Stimulated activated CD4-positive, alpha-beta T cell treated with anti-CD3 and anti-CD28 coated beads, TNF-alpha, amount 100 ng/mL, for 48 hours (primary cell): ENCODE data around the gene EIPR1.
"Not testable (repeated sequence)": the region's sequence is repeated elsewhere in the genome, so short reads cannot be mapped to it uniquely, and the experiment has no call there.

Experiments
- DNase-seq, 3 donors: peaks; one replicate each; pipeline ENCODE4 v3.0.0-alpha.2; 2020; ENCODE audit warnings: low read depth in 3 of 3

EIPR1 gene

DNA sequence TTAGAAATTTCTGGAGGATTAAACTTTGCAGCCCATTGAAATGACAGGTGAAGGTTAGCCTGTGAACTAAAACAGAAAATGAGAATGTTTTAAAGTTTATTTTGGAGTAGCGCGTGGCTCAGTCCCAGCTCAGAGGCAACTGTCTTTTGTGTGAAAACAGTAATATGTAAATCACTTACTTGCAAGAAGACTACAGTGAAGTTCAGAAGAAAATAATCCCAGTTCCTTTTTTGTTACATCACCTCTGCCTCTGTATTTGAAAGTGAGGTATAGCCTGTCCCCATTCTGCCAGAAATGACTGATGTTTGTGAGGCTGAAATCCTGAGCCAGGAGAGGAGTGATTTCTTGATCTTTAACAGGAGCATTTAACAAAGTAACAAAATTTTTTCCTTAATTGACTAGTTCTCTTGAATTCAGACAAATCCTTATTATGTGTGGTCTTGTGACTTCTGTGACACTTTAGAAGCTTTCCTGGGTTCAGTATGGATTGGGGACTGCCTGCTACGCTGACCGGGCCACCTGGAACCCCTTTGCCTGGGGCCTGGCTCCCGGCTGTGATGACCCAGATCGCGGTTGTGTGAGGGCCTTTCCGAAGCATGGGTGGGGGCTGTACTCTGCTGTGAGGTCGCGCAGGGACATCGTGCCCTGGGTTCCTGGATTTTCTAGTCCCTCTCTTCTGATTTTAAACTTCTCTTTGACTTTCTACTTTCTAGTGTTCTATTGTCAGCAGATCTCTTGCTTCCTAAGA is 26.1 kb upstream of the EIPR1 start:
- DNase-seq: no peak

DNA sequence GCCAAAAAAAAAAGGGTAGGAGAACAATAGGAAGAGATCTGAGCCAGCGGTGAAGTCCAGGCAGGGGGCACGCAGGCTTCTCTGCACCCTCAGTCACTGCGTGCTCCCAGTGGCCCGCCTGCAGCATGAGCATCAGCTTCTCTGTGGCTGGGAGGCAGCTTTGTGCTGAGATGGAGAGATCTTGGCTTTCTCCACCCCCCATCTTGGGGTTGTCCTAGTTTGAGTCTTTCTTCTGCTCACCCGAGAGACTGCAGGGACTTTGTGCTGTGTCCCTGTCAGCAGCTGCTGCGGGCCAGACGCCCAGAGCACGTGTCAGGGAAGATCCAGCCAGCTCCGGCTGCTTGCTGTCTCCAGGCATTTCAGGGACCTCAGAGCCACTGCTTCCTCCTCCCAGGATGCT is 22.2 kb upstream of the EIPR1 start:
- DNase-seq: no peak

DNA sequence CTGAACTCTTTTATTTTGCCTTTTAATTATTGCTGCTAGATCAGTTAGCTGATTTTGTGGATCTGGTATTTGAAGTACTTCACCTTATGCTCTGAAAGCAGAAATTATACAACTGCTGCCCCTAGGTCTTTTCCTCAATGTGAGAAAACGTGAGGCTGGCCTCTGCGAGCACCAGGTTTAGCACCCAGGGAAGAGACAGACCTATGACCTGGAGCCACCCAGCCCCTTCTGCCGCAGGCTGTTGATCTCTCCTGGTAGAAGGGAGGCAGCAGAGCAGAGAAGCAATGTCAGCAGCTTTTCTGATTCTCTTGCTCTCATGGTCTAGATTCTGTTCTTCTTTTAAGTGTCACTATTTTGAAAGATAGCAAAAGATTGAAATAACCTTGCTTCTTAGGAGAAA is 21.8 kb upstream of the EIPR1 start:
- DNase-seq: no peak

DNA sequence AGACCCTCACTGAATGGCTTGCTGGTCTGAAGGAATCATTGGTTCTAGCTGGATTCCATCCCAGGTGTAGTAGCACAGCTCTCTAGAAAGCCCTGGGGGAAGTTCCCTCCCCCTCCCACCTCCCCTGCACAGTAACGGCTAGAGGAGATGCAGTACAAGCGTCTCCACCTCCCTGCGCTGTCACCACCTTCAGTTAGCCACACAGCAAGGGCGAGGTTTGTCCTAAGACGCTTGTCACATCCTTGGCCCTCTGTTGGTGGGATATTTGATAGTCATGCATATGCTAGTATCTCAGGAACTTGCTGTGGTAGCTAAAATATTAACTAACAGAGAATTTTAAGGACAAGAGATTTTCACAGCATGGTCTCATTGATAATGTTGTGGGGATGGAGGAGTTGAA is 21.2 kb upstream of the EIPR1 start:
- DNase-seq: no peak

DNA sequence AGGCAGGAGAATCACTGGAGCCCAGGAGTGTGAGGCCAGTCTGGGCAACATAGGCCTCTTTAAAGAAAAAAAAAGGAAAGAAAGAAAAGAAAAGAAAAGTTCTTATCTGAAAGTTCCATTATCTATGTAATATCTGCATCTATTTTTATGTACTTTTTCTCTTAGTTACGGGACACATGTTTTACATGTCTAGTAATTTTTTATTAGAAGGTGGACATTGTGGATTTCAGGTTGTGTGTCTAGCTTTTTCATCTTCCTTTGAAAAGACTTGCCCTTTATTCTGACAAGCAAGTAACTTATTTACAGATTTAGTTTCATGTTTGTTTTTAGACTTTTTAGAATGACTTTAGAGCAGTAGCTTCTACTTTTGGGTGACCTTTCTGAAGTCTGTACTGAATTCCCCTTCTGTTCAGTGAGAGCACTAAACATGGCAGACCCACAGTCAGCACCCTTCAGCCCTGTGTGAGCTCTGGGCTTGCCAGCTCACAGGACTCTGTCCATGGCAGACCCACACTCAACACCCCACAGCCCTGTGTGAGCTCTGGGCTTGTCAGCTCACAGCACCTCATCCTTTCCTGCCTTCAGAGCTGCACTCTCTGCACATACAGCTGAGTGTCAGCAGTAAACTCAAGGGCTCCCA is 19.4 kb upstream of the EIPR1 start:
- DNase-seq: no peak

DNA sequence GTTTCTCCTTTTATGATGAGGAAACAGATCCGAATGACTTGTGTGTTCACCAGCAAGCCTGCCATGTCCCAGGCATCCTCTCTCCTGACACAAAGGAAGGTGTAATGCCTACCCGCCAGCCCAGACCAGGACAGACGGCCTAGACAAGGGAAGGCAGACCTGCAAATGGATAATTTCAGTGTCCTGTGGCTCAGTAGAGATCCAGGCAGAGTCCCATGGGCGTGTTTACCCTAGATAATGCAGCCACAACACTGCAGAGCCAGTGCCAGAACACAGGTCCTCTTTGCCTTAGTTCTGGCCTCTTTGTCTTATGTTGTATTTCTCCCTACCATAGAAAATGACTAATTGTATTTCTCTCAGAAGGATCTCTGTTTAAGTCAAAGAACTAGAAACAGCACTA is 14.6 kb upstream of the EIPR1 start:
- no peak for DNase-seq

DNA sequence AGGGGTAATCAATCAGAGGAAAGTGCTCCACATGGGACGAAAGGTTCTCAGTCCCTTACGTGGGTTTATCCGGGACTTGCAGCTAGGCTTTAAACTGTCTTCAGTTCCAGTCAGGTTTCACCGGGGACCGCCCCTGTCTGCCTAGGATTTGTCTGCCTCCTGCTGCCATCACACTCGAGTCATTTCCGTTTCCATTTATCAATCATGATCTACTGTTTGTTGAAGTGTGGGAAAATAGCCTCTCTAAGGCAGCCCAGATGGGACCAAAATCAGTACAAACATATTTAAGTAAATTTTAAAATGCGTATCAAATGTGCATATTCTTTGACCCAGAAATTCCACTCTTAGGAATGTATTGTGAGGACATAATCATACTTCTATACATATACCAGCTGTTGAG is 12.4 kb upstream of the EIPR1 start:
- DNase-seq: no peak

DNA sequence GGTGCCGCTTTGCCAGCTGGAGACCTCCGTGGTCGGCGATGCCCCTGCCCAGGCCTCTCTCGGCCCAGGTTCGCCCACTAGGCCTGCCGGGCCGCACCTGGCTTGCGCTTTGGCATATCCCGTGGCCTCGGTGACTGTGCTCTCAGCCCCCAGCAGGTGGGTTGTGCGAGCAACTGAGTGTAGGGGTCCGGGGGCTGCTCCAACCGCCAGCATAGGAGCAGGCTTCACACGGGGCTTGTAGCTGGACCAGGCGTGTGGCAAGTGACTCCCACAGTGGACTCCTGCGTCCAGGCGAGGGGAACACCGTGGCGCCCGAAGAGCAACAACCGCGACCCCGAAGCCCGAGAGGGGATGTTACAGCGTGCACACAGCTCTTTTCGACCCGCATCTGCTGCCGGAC is 11.6 kb upstream of the EIPR1 start:
- no peak for DNase-seq

DNA sequence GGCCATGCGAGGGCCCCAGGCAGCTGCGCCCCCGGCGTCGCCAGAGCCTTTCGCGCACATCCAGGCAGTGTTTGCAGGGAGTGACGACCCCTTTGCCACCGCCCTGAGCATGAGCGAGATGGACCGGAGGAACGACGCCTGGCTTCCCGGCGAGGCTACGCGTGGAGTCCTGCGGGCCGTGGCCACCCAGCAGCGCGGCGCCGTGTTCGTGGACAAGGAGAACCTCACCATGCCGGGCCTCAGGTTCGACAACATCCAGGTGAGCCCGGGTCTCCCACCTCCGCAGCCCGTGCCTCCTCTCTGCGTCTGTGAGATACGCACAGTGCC is 10.8 kb upstream of the EIPR1 start:
- DNase-seq: no peak

DNA sequence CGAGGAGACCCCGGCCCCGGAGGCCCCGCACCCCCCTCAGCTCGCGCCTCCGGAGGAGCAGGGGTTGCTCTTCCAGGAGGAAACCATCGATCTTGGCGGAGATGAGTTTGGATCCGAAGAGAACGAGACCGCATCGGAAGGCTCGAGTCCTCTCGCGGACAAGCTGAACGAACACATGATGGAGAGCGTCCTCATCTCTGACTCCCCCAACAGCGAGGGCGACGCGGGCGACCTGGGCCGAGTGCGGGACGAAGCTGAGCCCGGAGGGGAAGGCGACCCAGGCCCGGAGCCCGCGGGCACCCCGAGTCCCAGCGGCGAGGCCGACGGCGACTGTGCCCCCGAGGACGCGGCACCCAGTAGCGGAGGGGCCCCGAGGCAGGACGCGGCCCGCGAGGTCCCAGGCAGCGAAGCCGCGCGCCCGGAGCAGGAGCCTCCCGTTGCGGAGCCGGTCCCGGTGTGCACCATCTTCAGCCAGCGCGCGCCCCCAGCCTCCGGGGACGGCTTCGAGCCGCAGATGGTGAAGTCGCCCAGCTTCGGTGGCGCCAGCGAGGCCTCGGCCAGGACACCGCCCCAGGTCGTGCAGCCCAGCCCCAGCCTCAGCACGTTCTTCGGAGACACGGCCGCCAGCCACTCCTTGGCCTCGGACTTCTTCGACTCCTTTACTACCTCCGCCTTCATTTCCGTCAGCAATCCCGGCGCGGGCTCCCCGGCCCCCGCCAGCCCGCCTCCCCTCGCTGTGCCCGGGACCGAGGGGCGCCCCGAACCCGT is 10.2 kb upstream of the EIPR1 start:
- DNase-seq: no peak

DNA sequence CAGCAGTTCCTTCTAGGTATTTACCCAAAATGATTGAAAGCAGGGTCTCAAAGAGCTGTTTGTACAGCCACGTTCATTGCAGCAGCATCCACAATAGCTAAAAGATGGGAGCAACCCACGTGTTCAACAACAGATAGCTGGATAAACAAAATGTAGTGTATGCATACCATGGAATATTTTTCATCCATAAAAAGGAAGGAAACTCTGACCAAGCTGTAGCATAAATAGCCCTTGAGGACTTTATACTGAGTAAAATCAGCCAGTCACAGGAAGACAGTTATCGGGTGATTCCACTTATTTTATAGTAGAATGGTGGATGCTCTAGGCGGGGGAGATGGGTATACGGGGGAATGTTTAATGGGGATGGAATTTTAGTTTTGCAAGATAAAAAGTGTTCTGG is 9.4 kb upstream of the EIPR1 start:
- no peak for DNase-seq

DNA sequence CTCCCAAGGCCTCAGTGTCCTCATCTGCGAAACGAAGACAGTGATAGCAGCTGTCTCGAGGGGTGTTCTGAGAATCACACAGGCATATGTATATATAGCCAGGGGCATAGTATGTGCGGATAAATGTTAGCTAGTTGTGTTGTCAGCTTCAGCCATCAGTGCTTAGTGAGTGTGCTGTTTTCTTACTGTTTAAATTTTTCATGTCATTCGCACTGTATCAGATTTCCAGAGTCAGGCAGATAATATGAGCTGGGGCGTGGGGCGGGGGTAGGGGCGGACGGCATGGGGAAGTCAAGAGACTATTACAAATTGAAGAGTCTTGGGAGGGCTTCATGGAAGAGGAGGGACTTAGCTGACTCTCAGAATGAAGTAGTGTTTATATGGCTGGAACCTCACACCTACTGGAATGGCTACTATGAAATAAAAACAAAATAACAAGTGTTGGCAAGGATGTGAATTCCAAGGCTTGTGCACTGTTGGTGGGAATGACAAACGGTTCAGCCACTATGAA is 8.9 kb upstream of the EIPR1 start:
- no peak for DNase-seq

DNA sequence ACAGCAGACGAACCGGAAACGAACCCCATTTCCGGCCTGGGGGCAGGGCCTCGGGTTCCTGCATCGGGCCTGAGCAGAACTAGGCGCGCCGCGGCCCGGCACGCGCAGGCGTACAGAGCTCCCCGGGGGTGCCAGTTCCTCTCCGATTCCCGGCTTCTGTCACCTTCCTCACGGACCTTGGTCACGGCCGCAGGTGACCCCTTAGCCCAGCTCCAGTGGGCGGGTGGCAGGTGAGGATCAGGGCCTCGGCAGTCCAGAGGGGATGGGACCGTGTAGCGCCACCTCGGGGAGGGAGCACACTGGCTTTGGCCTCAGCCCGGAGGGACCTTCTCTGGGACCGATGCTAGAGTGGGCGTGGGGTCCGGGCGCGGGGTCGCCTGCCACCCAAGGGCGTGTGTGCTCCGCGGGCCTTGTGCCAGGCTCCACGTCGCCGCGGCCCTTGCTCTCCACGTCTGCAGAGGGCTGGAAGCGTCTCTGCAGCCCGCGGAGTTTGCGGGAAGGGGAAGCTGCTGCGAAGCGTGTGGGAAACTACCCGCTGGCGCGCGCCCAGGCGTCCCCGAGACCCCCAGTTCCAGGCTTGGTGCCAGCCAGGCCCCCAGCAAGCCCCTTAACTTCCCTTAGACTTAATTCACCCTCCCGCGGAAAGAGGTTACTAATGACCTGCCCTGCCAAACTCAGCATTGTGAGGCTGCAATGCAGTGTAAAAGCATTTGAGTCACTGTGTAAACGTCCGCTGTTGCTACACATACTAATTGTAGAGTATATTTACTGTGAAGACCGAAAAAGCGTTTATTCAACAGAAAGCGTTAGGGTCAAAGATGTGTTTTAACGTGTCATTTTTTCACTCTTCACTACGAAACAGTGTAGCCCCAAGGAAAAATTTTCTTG is 2.3 kb upstream of the EIPR1 start, which contains the start of gene TRAPPC12:
Gene TRAPPC12, plus strand, starts transcription at position 48 of the 888 bp plus-strand sequence. CDS start 7,930 bp downstream, outside the sequence.
- peak; percentile 86 to 88 (median 88) for DNase-seq

DNA sequence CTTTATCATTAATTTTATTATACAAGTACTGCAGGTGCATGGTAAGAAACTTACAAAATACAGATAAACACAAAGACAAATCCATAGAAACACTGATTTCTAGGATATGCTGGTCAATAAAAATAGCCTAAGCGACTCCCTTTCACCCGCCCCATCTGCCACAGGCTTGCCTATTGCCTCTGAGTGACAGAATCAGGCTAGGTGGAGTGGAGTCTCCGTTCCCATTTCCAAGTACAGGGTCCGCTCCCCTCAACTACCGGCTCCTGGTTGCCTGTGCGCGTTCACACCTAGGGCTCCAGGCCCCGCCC is 1.7 kb upstream of the EIPR1 start:
- no peak for DNase-seq

DNA sequence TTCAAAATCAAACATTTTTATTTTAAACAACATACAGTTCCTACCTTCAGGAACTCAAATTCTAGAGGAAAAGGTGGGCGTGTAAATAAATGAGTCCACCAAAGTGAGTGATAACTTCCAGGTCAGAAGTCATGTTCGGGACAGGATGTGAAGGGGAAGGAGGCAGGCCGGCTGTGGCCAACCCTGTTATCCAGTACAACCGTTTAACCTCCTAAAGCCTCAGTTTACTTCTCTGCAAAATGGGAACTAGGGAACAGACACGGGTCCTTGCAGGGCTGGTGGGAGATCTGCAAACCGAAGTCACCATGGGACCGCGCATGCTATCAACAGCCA is 373 bp downstream of the EIPR1 start:
- DNase-seq: peak in 2 of 3 donors; percentile 9 to 27

DNA sequence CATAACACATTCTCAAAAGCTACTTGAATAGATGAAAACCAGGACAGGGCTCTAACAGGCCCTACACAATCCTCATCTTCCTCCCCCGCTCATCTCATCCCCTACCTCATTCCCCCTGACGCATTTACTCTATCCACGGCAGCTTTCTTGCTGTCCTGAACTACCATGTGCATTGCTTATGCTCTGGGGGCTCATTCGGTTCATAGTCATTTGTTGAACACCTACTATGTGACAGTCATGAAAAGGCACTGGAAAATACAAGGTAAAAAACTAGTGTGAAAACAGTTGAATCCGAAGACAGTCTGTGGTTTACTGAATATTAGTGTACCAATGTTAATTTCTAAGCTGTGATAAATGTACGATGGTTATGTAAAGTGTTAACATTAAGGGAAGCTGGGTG is 797 bp downstream of the EIPR1 start:
- no peak for DNase-seq

DNA sequence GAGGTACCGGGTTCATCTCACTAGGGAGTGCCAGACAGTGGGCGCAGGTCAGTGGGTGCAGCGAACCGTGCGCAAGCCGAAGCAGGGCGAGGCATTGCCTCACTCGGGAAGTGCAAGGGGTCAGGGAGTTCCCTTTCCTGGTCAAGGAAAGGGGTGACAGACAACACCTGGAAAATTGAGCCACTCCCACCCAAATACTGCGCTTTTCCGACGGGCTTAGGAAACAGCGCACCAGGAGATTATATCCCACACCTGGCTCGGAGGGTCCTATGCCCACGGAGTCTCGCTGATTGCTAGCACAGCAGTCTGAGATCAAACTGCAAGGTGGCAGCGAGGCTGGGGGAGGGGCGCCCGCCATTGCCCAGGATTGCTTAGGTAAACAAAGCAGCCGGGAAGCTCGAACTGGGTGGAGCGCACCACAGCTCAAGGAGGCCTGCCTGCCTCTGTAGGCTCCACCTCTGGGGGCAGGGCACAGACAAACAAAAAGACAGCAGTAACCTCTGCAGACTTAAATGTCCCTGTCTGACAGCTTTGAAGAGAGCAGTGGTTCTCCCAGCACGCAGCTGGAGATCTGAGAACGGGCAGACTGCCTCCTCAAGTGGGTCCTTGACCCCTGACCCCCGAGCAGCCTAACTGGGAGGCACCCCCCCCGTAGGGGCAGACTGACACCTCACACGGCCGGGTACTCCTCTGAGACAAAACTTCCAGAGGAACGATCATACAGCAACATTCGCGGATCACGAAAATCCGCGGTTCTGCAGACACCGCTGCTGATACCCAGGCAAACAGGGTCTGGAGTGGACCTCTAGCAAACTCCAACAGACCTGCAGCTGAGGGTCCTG is 8.1 kb downstream of the EIPR1 start:
- not testable (repeated sequence) for DNase-seq

DNA sequence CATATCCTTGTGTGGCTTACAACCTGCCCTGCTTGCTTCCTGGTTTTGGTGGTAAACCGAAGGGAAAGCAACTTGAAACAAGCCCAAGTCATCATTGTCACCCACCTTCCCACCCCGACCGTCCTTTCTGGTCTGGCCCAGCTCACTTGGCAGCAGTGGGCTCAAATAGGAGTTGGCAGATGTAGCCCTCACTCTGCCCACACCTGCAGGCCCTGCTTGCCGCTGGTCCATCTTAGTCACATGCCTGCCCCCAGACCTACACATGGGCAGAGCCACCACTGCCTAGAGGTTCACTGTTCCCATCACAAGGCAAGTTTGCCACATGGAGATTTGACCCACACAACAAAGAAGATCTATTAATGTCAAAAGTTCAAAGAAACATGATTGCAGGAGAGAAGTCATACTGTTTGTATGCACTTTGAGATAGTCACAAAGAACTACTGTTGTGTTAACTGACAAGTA is 9.3 kb downstream of the EIPR1 start:
- no peak for DNase-seq

DNA sequence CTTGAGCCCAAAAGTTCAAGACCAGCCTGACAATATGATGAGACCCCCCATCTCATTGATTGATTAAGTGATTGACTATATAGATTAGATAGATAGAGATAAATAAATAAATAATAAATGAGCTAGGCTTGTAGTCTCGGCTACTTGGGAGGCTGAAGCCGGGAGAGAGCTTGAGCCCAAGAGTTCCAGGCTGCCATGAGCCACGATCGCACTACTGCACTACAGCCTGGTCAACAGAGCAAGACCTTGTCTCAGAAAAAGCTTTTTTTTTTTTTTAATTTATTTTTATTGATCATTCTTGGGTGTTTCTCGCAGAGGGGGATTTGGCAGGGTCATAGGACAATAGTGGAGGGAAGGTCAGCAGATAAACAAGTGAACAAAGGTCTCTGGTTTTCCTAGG is 12.4 kb downstream of the EIPR1 start:
- no peak for DNase-seq

DNA sequence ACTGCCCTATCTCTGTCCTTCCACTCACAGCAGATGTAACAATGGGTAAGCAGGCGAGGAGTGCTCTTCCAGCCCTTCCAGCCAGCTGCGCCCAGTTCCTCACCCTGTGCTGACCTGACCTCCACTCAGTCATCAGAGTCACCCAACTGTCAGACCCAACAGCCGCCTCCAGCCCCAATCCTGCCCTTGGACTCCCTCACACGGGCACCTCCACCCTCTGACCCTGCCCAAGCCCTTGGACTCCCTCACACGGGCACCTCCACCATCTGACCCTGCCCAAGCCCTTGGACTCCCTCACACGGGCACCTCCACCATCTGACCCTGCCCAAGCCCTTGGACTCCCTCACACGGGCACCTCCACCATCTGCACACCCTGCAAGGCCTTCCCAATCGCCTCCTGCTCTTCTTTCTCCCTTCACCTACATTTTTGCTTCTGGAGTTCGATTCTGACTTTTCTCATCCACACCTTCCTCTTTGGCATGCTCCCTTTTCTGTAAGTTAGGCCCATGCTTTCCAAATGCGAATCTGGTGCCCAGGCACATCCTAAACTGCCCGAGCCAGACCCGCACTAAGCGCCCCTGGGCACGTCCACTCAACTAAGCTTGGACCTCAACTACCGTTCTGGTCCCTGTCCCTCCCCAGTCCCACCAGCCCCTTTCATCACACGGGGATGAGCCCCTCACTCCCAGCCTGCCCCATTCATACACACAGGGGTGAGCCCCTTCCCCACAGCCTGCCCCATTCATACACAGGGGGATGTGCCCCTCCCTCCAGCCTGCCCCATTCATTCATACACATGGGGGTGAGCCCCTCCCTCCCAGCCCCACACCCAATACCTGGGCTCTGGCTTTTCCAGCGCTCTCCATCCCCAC is 15.9 kb downstream of the EIPR1 start:
- DNase-seq: no peak
